Suprapubic skin (tissue), 4 donors: ENCODE data around the gene ADI1.

Experiments used
- EP300 ChIP-seq: sonication (generic); formaldehyde crosslinking; IDR thresholded peaks from one replicate; pipeline ENCODE4 v1.6.1; 2017; ENCODE audit warnings: antibody characterized with exemption
- POLR2AphosphoS5 ChIP-seq, 3 donors: sonication (generic); formaldehyde crosslinking; IDR thresholded peaks; one replicate each; pipeline ENCODE4 v1.6.1; 2017; ENCODE audit warnings: antibody characterized with exemption in 3 of 3
- TF ChIP-seq, protein P1 (sequence below), 2 donors: fragments of 200-600 bp in 1 of 2; fragments of 450-650 bp in 1 of 2; sonication (generic) in 1 of 2; IDR thresholded peaks; one replicate each; pipeline ENCODE4 v1.5.1; 2016 to 2019; ENCODE audit warnings: antibody characterized with exemption in 2 of 2, mild to moderate bottlenecking in 1 of 2, moderate library complexity in 1 of 2

DNA sequence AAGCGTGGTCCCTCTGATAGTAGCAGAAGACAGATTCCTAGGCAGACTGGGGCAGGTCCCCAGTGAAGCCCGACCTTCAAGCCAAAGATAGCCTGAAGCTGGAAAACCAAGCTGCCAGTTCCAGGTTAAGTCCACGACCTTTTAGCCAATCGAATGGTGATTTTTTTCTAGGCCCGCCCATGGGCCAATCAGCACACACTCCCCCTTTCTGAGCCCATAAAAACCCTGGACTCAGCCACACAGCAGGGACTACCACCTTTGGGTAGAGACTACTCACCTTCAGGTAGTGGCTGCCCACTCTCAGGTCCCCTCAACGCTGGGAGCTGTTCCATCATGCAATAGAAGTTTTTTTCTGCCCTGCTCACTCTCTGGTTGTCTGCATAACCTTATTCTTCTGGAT is 14.5 kb upstream of the ADI1 start:
- TF ChIP-seq, protein P1, sequence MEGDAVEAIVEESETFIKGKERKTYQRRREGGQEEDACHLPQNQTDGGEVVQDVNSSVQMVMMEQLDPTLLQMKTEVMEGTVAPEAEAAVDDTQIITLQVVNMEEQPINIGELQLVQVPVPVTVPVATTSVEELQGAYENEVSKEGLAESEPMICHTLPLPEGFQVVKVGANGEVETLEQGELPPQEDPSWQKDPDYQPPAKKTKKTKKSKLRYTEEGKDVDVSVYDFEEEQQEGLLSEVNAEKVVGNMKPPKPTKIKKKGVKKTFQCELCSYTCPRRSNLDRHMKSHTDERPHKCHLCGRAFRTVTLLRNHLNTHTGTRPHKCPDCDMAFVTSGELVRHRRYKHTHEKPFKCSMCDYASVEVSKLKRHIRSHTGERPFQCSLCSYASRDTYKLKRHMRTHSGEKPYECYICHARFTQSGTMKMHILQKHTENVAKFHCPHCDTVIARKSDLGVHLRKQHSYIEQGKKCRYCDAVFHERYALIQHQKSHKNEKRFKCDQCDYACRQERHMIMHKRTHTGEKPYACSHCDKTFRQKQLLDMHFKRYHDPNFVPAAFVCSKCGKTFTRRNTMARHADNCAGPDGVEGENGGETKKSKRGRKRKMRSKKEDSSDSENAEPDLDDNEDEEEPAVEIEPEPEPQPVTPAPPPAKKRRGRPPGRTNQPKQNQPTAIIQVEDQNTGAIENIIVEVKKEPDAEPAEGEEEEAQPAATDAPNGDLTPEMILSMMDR (IDR thresholded peaks at IDR 0.05), result no peak
- no peak for TF ChIP-seq EP300
- no peak for TF ChIP-seq POLR2AphosphoS5 (IDR thresholded peaks at IDR 0.05)
